Fibroblast of upper back skin (primary cell): ENCODE results near the gene SHTN1.

Source experiments
- DNase-seq: peaks from one replicate; pipeline ENCODE4 v3.0.0-alpha.2; 2013

The SHTN1 gene, protein sequence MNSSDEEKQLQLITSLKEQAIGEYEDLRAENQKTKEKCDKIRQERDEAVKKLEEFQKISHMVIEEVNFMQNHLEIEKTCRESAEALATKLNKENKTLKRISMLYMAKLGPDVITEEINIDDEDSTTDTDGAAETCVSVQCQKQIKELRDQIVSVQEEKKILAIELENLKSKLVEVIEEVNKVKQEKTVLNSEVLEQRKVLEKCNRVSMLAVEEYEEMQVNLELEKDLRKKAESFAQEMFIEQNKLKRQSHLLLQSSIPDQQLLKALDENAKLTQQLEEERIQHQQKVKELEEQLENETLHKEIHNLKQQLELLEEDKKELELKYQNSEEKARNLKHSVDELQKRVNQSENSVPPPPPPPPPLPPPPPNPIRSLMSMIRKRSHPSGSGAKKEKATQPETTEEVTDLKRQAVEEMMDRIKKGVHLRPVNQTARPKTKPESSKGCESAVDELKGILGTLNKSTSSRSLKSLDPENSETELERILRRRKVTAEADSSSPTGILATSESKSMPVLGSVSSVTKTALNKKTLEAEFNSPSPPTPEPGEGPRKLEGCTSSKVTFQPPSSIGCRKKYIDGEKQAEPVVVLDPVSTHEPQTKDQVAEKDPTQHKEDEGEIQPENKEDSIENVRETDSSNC

DNA sequence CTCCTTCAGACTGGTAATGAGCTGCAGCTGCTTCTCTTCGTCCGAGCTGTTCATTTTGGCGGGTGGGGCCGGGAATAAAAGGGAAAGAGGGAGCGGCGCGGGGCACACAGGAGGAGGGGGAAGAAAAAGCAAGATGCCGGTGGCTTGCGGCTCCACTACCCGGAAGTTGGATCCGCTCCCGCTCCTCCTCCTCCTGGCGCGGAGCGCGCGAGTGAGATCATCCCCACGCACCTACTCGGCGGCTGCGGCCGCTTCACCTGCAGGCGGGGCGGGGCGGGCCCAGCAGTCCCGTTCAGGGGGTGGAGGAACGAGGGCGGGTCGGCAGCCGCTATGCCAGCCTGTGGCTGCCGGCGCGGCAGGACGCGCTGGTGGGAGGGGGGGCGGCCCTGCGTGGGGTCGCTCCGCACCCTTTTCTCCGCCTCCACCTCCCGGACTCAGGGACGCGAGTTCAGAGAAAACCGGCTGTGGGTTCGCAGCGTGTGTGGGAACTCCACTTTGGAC is at the start of gene SHTN1:
SHTN1 (minus strand) TSS at position 162 of the 501 bp plus-strand sequence; CDS start at position 54, 108 bp downstream.
- DNase-seq = peak; percentile 48

DNA sequence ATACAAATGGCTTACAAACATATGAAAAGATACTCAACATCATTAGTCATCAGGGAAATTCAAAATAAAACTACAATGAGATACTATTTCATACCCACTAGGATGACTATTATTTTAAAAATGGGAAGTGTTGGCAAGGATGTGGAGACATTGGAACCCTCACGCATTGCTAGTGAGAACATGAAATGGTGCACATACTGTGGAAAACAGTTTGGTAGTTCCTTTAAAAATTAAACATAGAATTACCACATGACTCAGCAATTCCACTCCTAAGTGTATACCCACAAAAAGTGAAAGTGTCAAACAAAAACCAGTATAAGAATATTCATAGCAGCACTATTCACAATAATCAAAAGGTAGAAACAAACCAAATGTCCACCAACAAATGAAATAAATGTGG is 48.5 kb upstream of the SHTN1 start:
- DNase-seq = no peak

DNA sequence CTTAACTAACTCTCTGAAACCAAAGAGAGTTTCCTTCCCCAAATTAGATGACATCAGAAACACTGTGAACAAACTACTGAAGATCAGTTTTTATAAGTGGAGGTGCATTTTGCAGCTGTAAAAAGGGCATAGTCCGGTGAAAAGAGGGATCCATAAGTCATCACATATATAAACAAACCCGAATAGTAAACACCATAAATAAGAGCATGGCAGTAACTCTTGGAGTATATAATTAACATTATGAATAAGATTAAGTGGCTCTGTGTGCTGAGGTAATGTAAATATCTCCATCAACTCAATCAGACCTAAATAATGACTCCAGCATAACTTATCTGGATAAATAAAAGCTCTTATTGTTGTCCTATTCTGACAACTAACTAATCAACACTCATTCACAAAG is 43.0 kb upstream of the SHTN1 start:
- no peak for DNase-seq

DNA sequence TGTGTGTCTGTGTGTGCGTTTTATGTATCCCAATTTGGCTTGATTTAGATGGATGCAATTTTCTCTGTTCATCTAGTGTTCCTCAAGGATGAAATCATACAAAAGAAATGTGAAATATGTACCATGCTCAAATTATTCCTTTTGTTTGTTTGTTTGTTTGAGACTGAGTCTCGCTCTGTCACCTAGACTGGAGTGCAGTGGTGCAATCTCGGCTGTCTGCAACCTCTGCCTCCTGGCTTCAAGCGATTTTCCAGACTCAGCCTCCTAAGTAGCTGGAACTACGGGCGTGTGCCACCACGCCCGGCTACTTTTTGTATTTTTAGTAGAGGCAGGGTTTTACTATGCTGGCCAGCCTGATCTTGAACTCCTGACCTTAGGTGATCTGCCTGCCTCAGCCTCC is 11.3 kb upstream of the SHTN1 start:
- no peak for DNase-seq

DNA sequence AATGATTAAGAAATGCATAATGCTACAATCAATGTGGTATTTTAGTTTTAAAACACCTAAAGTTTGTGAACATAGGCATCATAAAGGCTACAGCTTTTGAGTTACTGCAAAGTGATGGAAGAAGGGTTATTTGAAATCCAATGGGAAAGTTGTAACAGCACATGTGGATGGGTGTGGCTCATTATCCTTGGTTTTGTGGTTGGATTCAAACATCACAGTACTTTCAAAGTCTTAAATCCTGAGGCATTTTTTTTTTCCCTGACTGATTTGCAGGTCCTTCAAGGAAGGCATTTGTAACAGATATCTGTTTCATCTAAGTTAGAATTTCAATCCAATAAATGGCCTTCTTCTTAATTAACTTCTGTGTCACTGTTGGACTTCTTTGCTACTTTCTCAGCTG is 9.8 kb upstream of the SHTN1 start:
- no peak for DNase-seq

DNA sequence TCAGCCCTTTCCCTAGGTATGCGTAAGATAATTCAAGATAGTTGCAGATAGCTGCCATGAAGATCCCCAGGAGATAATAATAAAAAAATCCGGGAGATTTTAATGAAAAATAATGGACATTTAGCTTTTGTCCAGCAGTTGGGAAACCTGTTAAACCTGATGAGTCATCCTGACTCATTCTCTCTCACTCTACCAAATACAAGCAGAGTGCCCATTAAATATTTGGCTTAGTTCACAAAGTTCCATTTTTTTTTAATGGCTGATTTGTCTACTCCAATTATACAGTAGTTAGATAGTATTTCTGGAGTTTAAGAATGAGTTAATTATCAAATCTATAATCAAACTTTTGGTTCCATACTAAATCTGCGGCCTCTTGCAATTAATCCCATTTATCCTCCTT is 2.1 kb upstream of the SHTN1 start:
- DNase-seq = peak; percentile 61

DNA sequence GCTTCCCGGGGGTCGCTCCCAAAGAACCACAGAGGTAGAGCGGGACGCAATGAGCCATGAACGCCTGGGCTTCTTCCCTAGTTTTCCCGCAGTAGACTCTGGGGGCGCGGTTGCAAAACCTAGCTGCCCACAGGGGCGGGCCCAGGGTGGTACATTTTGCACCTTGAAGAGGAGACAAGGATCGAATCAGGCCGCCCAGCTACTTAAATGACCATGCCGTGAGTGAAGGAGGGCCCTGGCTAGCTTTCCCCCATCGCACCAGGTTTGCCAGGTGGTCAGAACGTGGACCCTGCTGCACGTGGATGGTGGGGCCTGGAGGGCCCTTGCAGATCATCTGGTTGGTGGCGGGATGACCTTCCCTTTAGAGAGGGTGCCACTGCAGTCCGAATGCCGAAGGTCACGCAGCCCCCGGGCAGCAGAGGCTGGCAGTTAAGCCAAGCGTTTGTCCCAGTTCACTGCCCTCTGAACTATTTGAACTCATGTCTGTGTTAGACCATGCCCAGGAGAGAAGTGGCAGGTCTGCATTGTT is 604 bp upstream of the SHTN1 start:
- DNase-seq = no peak

DNA sequence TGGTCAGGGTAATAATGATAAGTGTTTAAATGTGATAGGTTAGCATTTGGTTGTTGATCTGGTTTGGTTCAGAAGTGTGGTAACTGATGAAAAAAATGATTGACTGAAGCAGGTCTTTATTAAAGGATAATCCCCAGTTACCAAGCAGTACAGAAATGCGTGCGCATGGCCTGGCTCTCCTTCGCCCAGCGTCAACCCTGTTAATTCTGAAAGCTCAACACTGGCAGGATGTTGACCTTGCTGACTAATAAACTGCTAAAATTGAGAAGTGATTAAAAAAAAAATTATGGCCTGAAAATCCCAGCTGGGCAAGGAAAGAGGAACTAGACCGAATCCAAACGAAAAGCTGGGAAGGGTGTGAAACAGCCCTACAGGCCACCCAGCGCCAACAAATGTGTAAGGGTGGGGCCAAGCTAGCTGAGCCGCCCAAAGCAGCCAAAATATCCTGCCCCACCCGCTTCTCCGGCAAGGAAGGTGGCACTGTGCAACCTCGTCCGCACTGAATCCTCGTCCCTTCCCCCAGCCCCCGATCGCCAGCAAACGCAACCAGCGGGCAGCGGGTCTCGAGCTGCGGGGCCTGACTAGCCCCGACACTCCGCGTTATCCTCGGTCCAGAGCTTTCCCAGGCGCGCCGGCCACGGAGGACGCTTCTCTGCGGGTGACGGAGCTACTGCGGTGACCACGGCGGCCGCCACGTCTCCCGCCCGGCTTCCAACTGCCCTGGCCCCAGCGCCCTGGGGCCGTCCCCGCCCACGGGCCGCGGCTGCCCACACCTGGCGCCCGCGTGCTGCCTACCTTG is 561 bp downstream of the SHTN1 start:
- DNase-seq = peak; percentile 8

DNA sequence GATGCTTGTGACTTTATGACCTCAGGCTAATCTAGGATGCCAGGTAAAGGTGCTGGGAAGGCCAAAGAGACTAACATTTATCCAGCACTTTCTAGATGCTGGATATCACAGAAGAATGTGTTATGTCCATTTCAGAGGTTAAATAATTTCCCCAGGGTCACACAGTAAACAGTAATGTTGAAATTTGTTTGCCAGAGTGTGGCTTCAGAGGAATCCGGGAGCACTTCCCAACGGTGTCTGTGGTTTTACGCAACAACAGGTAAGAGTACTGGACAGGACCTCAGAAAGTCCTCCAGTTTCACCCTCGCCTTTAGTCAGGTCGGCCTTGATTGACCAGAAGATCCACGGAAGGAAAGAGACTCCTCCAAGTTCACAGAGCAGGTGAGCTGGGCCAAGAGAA is 1.7 kb downstream of the SHTN1 start:
- no peak for DNase-seq

DNA sequence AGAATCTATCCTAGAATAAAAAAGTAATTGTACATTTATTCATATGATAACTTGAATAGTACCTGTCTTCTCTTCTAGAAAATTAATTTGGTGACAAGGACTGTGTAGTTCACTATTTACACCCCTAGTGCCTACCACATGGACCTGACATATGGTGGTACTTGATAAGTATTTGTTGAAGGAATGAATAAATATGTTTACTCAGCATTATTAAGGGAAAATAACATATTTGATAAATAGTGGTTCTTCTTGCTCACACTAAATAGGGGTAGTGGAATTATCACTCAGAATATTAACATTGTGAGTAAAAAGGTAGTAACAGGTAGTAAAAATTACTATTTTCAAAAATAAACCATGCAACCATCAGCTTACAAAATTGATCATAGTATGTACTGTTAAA is 2.8 kb downstream of the SHTN1 start:
- DNase-seq = no peak

DNA sequence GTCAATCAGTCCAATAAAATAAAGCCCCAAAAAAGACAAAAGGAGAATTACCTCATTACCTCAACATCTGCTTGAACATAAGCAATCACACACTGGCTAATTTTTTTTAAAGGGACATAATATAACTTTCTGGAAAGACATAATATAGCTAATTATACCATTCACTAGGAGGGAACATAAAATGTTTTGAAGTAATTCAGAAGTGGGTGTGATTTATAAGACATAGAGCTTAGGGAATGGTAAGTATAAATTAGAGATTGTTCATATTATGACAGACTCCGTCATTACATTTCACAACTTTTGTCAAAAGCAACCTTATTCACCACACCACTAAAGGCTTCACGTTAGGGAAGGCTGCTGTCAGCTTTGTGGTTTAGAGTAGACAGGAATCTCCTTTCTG is 3.8 kb downstream of the SHTN1 start:
- no peak for DNase-seq

DNA sequence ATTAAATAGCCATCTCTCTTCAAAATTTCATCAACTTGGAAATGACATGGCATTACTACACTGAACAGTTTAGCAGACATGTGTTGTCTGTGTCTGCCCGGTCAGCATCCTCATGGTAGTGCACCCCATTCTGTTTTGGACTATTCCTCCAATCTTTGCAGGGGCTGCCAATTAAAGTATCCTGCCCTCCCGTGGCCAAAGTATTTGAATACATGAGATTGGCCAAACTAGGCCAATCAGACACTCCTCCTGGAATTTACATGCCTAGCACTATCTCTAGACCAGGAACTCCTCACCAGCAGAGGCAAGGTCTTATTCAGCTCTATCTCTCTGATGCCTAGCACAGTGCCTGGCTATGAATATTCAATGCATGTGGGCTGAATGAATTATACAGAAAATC is 4.4 kb downstream of the SHTN1 start:
- DNase-seq = no peak

DNA sequence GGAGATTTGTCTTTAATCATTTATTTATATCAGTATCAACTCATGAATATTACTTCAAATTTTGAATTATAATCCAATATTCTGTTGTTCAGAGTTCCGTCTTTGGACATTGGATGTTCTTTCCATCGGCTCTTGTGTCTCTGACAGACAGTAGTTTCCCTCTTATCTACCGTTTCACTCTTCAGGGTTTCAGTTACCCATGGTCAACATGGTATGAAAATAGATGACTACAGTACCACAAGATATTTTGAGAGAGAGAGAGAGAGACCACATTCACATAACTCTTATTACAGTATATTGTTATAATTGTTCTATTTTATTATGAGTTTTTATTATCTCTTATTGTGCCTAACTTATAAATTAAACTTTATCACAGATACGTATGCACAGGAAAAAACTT is 6.8 kb downstream of the SHTN1 start:
- no peak for DNase-seq

DNA sequence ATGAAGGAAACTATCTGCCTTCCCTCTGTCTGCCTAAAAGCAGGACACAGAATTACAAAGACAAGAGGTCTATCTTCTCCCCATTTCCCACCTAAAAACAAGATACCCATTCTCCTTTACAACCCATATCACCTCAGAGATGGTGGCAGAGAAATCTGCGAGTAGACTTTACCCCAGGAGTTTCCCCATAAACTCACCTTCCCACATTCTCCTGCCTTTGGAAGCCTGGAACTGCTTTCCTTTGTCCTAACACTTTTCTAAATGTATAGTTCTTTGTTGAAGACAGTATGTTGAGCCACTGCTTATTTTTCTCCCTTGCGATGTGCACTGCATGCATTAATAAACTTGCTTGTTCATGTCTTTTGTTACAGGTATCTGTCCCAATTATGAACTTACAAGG is 8.0 kb downstream of the SHTN1 start:
- no peak for DNase-seq

DNA sequence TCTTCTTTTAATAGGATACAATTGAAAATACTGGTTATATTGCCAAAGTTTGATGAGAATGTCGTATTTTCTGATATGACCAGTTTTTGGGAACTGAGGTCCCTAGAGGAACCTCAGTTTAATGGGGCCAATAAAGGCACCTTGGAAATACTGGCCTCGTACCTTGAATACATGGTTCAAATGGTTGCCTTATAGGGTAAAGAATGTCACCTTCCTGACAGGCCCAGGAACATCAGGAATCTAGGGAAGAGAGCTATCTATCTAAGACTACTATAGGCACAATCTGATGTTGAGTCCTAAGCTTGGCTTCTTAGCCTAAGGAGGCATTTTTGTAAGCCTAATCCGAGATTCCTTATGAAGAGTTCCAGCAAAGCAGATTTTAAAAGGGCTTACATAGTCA is 9.3 kb downstream of the SHTN1 start:
- DNase-seq = no peak

DNA sequence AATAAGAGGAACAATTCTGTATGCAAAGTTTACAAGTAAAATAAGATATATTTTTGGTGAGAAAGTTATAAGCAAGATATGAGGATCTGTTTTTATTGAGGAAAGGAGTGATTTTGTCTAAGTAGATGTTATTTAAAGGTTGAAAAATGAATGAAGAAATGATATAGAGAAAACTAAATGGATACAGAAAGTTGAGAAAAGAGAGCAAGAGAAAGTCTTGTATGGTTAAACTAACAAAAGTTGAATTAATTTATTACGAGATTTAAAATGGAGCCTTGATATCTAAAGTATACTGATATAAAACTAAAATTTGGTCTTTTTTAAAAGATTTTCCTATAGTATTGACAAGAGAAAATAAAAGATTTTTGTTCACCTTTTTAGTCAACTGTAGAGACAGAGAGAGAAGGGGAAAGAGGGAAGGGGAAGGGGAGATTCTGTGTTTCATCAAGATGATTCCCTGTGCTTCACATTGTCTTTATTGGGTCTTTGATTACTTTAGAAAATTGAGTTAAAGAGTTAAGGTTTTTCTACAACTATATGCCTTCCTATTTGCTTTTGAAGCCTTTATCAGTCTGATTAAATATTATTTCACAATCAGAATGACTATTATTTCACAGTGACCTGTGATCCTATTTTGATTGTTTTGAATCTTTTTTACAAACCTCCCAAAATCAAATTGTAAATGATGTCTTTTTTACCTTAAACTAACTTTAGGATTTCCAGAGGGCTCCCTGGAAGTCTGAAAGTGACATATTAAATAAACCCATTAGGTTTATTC is 10.7 kb downstream of the SHTN1 start:
- no peak for DNase-seq

DNA sequence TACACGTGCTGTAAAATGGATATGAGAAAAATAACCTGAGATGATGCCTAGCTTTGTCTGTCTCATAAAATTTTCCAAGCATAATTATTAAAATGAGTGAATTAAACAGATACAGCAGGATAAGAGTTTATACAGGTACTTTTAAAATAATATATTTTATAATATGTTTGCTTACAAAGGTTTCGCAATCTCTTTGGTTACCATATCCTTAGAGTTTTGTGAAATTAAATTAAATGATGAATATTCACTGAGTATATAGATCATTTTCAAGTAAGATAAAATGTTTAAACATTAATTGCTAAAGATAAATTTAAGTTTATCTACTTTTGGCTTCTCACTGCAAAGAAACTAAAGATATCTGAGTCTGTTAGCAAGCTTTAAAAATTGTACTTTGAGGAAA is 11.4 kb downstream of the SHTN1 start:
- no peak for DNase-seq

DNA sequence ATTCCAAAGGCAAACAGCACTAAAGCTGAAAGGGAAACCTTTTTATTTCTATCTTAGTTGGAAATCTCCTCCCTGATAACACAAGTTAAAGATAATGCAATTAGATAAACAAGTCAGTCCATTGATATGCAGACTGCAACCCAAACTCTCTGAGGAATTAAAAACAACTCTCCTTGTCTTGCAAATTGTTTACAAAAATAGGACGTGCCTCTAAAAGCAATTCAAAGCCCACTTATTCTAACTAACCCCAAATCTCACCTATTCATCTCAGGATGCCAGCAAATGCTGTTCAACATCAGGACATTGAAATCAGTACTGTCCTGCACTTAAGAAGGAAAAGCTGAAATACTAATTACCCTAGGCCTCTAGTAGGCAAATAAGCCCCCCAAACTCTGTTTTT is 12.8 kb downstream of the SHTN1 start:
- no peak for DNase-seq

DNA sequence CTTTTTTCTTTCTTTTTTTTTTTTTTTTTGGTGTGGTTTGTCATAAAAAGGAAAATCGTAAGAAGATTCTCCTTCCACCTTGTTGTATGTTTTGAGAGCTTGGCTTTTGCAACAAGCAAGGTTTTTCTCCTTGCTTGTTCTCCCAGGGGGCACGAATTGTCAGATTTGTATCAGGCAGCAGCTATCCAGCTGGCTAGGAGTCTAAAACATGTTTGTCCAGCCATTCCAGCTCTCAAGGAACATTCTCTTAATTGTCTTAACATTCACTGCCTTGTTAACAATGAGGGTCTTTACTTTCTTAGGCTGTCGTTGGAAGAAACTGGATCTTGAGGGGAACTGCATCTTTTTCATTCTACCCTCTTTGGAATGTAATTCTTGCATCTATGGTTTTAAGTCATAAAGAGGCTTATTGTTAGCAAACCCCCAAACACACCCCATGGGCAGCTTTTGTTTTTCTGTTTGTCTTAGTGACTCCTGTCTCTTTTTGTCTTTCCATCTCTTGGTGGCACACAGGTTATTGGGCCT is 14.6 kb downstream of the SHTN1 start:
- DNase-seq = no peak

DNA sequence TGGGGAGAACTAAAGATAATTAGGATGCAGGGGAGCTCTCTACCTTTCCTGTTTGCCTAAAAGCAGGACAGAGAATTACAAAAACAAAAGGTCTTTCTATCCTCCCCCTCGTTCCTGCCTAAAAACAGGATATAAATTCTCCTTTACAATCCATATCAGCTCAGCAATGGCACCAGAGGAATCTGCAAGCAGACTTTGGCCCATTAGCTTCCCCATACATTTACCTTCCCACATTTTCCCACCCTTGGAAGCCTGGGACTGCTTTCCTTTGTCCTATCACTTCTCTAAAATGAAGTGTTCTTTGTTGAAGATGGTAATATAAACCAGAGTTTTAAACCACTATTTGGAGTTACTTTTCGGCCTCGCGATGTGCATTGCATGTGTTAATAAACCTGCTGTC is 15.5 kb downstream of the SHTN1 start:
- no peak for DNase-seq

DNA sequence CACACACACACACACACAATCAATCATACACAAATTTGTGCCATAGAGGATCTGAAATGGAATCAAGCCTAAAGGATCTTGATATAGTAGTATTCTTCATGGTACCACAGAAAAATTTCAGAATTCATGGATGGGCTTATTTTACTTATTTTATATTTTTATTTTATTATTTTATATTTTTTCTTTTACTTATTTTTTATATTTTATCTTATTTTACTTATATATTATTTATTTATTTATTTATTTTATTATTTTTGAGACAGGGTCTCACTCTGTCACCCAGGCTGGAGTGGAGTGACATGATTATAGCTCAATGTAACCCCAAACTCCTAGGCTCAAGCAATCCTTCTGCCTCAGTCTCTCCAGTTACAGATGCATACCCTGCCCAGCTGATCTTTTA is 16.7 kb downstream of the SHTN1 start:
- no peak for DNase-seq

DNA sequence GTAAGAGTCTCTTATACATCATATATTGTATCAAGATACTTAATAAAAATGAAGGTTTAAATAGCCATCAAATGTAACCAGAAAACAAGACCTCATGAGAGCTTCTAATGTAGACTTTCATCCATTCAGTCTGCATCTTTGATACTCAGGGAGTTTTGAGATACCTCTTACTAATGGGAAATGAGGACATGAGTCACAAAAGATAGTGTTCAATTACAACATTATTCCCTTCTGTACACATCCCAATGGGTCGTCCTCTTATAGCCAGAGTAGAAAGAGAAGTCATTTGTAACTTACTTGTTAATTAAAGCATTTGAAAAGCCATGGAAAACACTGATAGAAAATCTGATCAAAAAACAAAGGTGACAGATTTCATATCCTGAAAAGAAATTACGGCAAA is 19.4 kb downstream of the SHTN1 start:
- no peak for DNase-seq
